ENCODE data around the gene CCDC50.

DNA sequence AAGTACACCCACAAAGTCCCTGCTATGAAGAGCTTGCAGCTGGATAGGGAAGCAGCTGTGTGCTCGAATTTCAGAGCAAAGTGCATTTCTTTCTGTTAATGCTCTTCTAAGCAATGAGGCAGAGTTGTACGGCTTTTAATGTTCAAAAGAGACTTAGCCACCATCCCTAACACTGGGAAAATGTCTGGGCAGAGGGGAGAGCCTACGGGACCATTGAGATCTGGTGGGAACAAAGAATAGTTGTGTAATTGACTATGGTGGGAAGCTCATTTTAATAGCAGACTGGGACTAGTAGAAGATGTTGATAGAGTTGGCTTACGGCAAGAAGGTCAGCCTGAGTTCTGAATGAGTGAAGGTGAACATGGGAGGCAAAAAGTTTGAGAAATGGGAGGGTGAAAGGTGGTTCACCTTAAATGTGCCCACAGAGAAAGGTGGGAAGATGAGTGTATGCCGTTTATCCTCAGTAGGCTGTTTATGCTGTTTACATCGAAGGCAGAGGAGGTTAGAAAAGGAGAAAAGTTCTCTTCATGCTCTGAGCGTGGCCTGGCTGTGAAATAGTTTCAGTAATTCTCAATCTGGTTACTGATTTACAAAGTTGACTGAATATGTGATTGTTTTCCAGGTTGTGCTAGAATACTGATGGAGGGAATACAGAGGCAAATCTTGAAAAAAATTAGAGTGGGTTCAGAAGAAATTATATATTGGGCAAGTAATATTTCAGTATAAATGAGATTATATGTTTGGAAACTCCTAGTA lies 24.0 kb downstream of the CCDC50 start:
- TF ChIP-seq POLR2AphosphoS5 (IDR thresholded peaks at IDR 0.05) (no peak), POLR2A (IDR thresholded peaks at IDR 0.05) (no peak)
- TF ChIP-seq, protein P1, sequence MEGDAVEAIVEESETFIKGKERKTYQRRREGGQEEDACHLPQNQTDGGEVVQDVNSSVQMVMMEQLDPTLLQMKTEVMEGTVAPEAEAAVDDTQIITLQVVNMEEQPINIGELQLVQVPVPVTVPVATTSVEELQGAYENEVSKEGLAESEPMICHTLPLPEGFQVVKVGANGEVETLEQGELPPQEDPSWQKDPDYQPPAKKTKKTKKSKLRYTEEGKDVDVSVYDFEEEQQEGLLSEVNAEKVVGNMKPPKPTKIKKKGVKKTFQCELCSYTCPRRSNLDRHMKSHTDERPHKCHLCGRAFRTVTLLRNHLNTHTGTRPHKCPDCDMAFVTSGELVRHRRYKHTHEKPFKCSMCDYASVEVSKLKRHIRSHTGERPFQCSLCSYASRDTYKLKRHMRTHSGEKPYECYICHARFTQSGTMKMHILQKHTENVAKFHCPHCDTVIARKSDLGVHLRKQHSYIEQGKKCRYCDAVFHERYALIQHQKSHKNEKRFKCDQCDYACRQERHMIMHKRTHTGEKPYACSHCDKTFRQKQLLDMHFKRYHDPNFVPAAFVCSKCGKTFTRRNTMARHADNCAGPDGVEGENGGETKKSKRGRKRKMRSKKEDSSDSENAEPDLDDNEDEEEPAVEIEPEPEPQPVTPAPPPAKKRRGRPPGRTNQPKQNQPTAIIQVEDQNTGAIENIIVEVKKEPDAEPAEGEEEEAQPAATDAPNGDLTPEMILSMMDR (IDR thresholded peaks at IDR 0.05): no peak
